IMR-90 (cell line): ENCODE results near the gene PIK3R5. TPM values are rescaled to one million over a fixed set of nuclear protein-coding genes. Genes with fewer than 3 reads are reported as not detected.

ENCODE experiments used
- ATAC-seq: fragments of 200-7000 bp; cut with Tn5 transposase; 2 replicates; pipeline ENCODE4 v1.9.1; 2020; ENCODE audit warnings: low read depth, mild to moderate bottlenecking, moderate library complexity
- BruUV-seq: library from RNA; stranded (reverse); fragments of 400-500 nt; replicated peaks from 2 replicates; lab custom pipeline; 2021; lab: Mats Ljungman, UMichigan
- CTCF ChIA-PET: fragments of 300-600 bp; formaldehyde crosslinking; extraction: SDS; loops from one replicate; lab custom pipeline; 2021; ENCODE audit warnings: antibody characterized with exemption; lab: Yijun Ruan, JAX
- POLR2A ChIA-PET: fragments of 300-600 bp; sonication (Branson Sonifier 250); formaldehyde crosslinking; loops from one replicate; lab custom pipeline; 2022; ENCODE audit warnings: antibody characterized with exemption; ENCODE audit not compliant: unreplicated experiment; lab: Charles Lee
- DNase-seq: peaks from one replicate; pipeline ENCODE4 v3.0.0; 2013
- H2AFZ ChIP-seq: replicated peaks from 2 replicates; pipeline ENCODE3; 2013; ENCODE audit warnings: low read length, mild to moderate bottlenecking; ENCODE audit not compliant: poor library complexity
- H2AK5ac ChIP-seq: 2 replicates; pipeline ENCODE4 v1.6.1; 2013; ENCODE audit warnings: low read depth, low read length, inconsistent platforms
- H2AK9ac ChIP-seq: replicated peaks from 2 replicates; pipeline ENCODE3; 2013; ENCODE audit warnings: mild to moderate bottlenecking, low read depth, low read length, moderate library complexity; ENCODE audit not compliant: poor library complexity
- H2BK120ac ChIP-seq: 2 replicates; pipeline ENCODE4 v1.6.1; 2013; ENCODE audit warnings: low read depth, low read length, inconsistent platforms
- H2BK15ac ChIP-seq: 3 replicates; pipeline ENCODE4 v1.6.1; 2013; ENCODE audit warnings: low read depth, low read length, inconsistent platforms
- H2BK20ac ChIP-seq: 2 replicates; pipeline ENCODE4 v1.6.1; 2013; ENCODE audit warnings: low read depth, mild to moderate bottlenecking, inconsistent platforms, low read length, moderate library complexity
- H2BK5ac ChIP-seq: 2 replicates; pipeline ENCODE4 v1.6.1; 2013; ENCODE audit warnings: mild to moderate bottlenecking, low read depth, low read length, inconsistent platforms; ENCODE audit not compliant: poor library complexity, severe bottlenecking
- H3K14ac ChIP-seq: replicated peaks from 2 replicates; pipeline ENCODE4 v1.6.1; 2013; ENCODE audit warnings: low read depth, low read length, inconsistent platforms
- H3K18ac ChIP-seq: 2 replicates; pipeline ENCODE4 v1.6.1; 2013; ENCODE audit warnings: low read depth, low read length, control low read depth
- H3K23ac ChIP-seq: 2 replicates; pipeline ENCODE4 v1.6.1; 2013; ENCODE audit warnings: low read depth, low read length, inconsistent platforms
- H3K27ac ChIP-seq: 2 replicates; pipeline ENCODE4 v1.5.1; 2013; ENCODE audit warnings: mild to moderate bottlenecking, control low read depth, low read length; ENCODE audit not compliant: insufficient read depth
- H3K27me3 ChIP-seq: 2 replicates; pipeline ENCODE4 v1.6.1; 2013; ENCODE audit warnings: low read length; ENCODE audit not compliant: control insufficient read depth, insufficient read depth
- H3K36me3 ChIP-seq: 2 replicates; pipeline ENCODE4 v1.6.1; 2013; ENCODE audit warnings: low read length, mixed read lengths; ENCODE audit not compliant: control insufficient read depth, insufficient read depth
- H3K4ac ChIP-seq: 2 replicates; pipeline ENCODE4 v1.6.1; 2013; ENCODE audit warnings: low read depth, low read length, inconsistent platforms
- H3K4me1 ChIP-seq: 2 replicates; pipeline ENCODE4 v1.6.1; 2013; ENCODE audit warnings: low read length, mixed read lengths; ENCODE audit not compliant: control insufficient read depth, insufficient read depth
- H3K4me2 ChIP-seq: 2 replicates; pipeline ENCODE4 v1.6.1; 2013; ENCODE audit warnings: low read depth, mild to moderate bottlenecking, control low read depth, low read length, moderate library complexity
- H3K4me3 ChIP-seq: 2 replicates; pipeline ENCODE4 v1.5.1; 2013; ENCODE audit warnings: low read depth, mild to moderate bottlenecking, control low read depth, low read length, moderate library complexity; ENCODE audit not compliant: insufficient read depth
- H3K56ac ChIP-seq: 2 replicates; pipeline ENCODE4 v1.6.1; 2013; ENCODE audit warnings: low read length, inconsistent platforms; ENCODE audit not compliant: insufficient read depth; ENCODE audit errors: extremely low read depth
- H3K79me1 ChIP-seq, 2 experiments: 2 replicates each; pipeline ENCODE4 v1.6.1; 2013; ENCODE audit warnings: low read length in 2 of 2, inconsistent platforms in 1 of 2, low read depth in 1 of 2
- H3K9ac ChIP-seq: 2 replicates; pipeline ENCODE4 v1.6.1; 2013; ENCODE audit warnings: low read depth, low read length, control low read depth
- H3K9me1 ChIP-seq: 2 replicates; pipeline ENCODE4 v1.6.1; 2013; ENCODE audit warnings: low read length, inconsistent platforms; ENCODE audit not compliant: insufficient read depth
- H3K9me3 ChIP-seq: 2 replicates; pipeline ENCODE4 v1.6.1; 2013; ENCODE audit warnings: low read length; ENCODE audit not compliant: control insufficient read depth, insufficient read depth
- H4K20me1 ChIP-seq: 2 replicates; pipeline ENCODE4 v1.6.1; 2013; ENCODE audit warnings: low read length, inconsistent platforms; ENCODE audit not compliant: insufficient read depth
- H4K5ac ChIP-seq: 2 replicates; pipeline ENCODE4 v1.6.1; 2013; ENCODE audit warnings: mild to moderate bottlenecking, low read depth, low read length, control low read depth
- H4K8ac ChIP-seq, 2 experiments: 2 replicates each; pipeline ENCODE4 v1.6.1; 2013; ENCODE audit warnings: low read depth in 2 of 2, low read length in 2 of 2, control low read depth in 1 of 2, inconsistent platforms in 1 of 2
- H4K91ac ChIP-seq: 2 replicates; pipeline ENCODE4 v1.6.1; 2013; ENCODE audit warnings: low read depth, low read length, inconsistent platforms; ENCODE audit not compliant: insufficient read depth
- BHLHE40 ChIP-seq: fragments of 150-350 bp; IDR thresholded peaks from 2 replicates; pipeline ENCODE4 v1.6.1; 2016; ENCODE audit warnings: mild to moderate bottlenecking, low read depth, low read length
- MAFK ChIP-seq: IDR thresholded peaks from 2 replicates; pipeline ENCODE4 v1.6.1; 2012; ENCODE audit warnings: low read depth, low read length, improper control_type of control experiment
- MAZ ChIP-seq: IDR thresholded peaks from 2 replicates; pipeline ENCODE4 v1.6.1; 2012; ENCODE audit warnings: low read depth, mild to moderate bottlenecking, low read length, improper control_type of control experiment, moderate library complexity, borderline replicate concordance
- MXI1 ChIP-seq: IDR thresholded peaks from 2 replicates; pipeline ENCODE4 v1.6.1; 2012; ENCODE audit warnings: low read depth, mild to moderate bottlenecking, low read length, moderate library complexity, borderline replicate concordance
- NFE2L2 ChIP-seq: fragments of 150-350 bp; IDR thresholded peaks from 2 replicates; pipeline ENCODE4 v1.6.1; 2016; ENCODE audit warnings: low read depth, mild to moderate bottlenecking, low read length
- POLR2A ChIP-seq: IDR thresholded peaks from 2 replicates; pipeline ENCODE4 v1.6.1; 2012; ENCODE audit warnings: mild to moderate bottlenecking, low read depth, low read length
- RAD21 ChIP-seq: IDR thresholded peaks from 2 replicates; pipeline ENCODE4 v1.6.1; 2012; ENCODE audit warnings: low read length, improper control_type of control experiment
- SMC3 ChIP-seq: fragments of 150-350 bp; IDR thresholded peaks from 2 replicates; pipeline ENCODE4 v1.6.1; 2016; ENCODE audit warnings: low read depth, mild to moderate bottlenecking, antibody characterized with exemption, low read length, moderate library complexity
- WGBS, 2 experiments: methylation state at CpG; one replicate each; pipeline versions ENCODE4 v1.1.5 to v1.1.7; 2013; ENCODE audit warnings: missing lambda C conversion rate in 2 of 2; ENCODE audit not compliant: insufficient read length in 1 of 2; ENCODE audit errors: extremely low coverage in 2 of 2; 5-methylcytosine and 5-hydroxymethylcytosine counted together
- dilution Hi-C: fragments of 300-500 bp; cut with HindIII; formaldehyde crosslinking; loops from one replicate; pipeline ENCODE4 v1.14.3; 2018; ENCODE audit warnings: low sequenced_read_pairs; ENCODE audit not compliant: unreplicated experiment
- in situ Hi-C: fragments of 300-500 bp; cut with MboI; formaldehyde crosslinking; loops from 3 replicates; pipeline ENCODE4 v1.14.3; 2019; ENCODE audit warnings: low sequenced_read_pairs, inconsistent platforms, mixed read lengths
- intact Hi-C: fragments of 100-400 bp; cut with micrococcal nuclease; formaldehyde crosslinking; loops from 2 replicates; pipeline ENCODE4 v1.10.0; 2022
- polyA plus RNA-seq, 3 experiments: library from polyadenylated mRNA; depleted of rRNA; stranded (reverse); fragments of >200 nt; gene quantifications; 2 replicates each; pipeline ENCODE4 v1.2.3, GENCODE V29; 2012; ENCODE audit warnings: low replicate concordance in 1 of 3
- total RNA-seq: library from RNA; depleted of rRNA; stranded (reverse); fragments of >200 nt; gene quantifications from 2 replicates; pipeline ENCODE4 v1.2.3, GENCODE V29; 2012
- TF ChIP-seq, protein P1 (sequence below): fragments of 150-350 bp; IDR thresholded peaks from 2 replicates; pipeline ENCODE4 v1.6.1; 2017; ENCODE audit warnings: mild to moderate bottlenecking, antibody characterized with exemption, low read length, low read depth
- TF ChIP-seq, protein P2 (sequence below): conservative IDR thresholded peaks from 2 replicates; pipeline ENCODE4 v1.5.1; 2012; ENCODE audit warnings: mild to moderate bottlenecking, low read depth, low read length, improper control_type of control experiment

PIK3R5 gene
- total and polyA plus RNA-seq, 2 of the 4 experiments (the other 2 are of a cell fraction), result not detected

DNA sequence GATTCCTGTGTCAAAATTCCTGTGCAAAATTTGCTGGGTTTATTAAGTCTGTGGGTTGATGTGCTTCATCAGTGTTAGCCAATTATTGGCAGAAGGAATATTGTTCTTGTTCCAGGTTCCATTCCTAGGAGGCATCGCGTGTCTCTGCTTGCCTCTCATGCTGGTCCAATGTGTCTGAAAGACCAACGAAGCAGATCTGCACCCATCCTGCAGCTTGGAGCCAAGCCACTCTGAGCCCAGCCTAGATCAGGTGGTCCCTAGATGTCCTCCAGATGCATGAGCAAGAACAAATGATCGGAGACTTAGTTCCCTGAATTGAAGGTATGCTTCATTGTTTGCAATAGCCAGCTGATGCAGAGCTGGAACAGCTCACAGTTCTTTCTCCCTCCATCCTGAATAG lies 87.5 kb downstream of the PIK3R5 start:
- Histone ChIP-seq H3K14ac (no peak overlapping the region), H3K4ac (no peak overlapping the region), H3K18ac (no peak overlapping the region), H2AK9ac (no peak overlapping the region), H3K9me1 (no peaks in the 10 kb centered on the region), H2AK5ac (no peak overlapping the region), H3K27ac (no peak overlapping the region), H2AFZ (no peak overlapping the region), H3K27me3 (no peaks in the 10 kb centered on the region; the same call in 1 of the 2 replicates), H3K4me2 (no peak overlapping the region), H2BK20ac (no peak overlapping the region), H3K36me3 (no peaks in the 10 kb centered on the region), H3K9me3 (no peaks in the 10 kb centered on the region), H4K20me1 (no peaks in the 10 kb centered on the region), H4K91ac (no peak overlapping the region), H3K9ac (no peak overlapping the region), H3K56ac (no peak overlapping the region), H3K4me1 (no peaks in the 10 kb centered on the region), H3K79me1 (no peaks in the 10 kb centered on the region), H3K23ac (no peak overlapping the region), H4K8ac (no peak overlapping the region), H2BK120ac (no peak overlapping the region), H2BK15ac (no peak overlapping the region), H2BK5ac (no peak overlapping the region), H3K4me3 (no peak overlapping the region), H4K5ac (no peak overlapping the region)
- dilution Hi-C loops, result no loop called here
- BruUV-seq, result no TSS peak
- no peak for DNase-seq
- 63% methylated on average over 3 of the region's 4 CpGs; no CpG with 5 or more reads in 1 of the 2 experiments for WGBS, 2 experiments
- ATAC-seq, result no peak
- ChIA-PET CTCF (interaction anchor here (1.5 kb wide), 1 partner anchor 13 kb away, joined by 3 read pairs; no protein-coding TSS in a partner anchor), POLR2A (no interaction called here)
- no peak for TF ChIP-seq RAD21
- TF ChIP-seq, protein P1, sequence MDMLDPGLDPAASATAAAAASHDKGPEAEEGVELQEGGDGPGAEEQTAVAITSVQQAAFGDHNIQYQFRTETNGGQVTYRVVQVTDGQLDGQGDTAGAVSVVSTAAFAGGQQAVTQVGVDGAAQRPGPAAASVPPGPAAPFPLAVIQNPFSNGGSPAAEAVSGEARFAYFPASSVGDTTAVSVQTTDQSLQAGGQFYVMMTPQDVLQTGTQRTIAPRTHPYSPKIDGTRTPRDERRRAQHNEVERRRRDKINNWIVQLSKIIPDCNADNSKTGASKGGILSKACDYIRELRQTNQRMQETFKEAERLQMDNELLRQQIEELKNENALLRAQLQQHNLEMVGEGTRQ, result no peak
- TF ChIP-seq SMC3, result no peak
- no peak for TF ChIP-seq NFE2L2
- TF ChIP-seq MAFK, result no peak
- TF ChIP-seq BHLHE40, result no peak
- TF ChIP-seq MXI1, result no peak
- TF ChIP-seq, protein P2, sequence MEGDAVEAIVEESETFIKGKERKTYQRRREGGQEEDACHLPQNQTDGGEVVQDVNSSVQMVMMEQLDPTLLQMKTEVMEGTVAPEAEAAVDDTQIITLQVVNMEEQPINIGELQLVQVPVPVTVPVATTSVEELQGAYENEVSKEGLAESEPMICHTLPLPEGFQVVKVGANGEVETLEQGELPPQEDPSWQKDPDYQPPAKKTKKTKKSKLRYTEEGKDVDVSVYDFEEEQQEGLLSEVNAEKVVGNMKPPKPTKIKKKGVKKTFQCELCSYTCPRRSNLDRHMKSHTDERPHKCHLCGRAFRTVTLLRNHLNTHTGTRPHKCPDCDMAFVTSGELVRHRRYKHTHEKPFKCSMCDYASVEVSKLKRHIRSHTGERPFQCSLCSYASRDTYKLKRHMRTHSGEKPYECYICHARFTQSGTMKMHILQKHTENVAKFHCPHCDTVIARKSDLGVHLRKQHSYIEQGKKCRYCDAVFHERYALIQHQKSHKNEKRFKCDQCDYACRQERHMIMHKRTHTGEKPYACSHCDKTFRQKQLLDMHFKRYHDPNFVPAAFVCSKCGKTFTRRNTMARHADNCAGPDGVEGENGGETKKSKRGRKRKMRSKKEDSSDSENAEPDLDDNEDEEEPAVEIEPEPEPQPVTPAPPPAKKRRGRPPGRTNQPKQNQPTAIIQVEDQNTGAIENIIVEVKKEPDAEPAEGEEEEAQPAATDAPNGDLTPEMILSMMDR, result no peak
- TF ChIP-seq MAZ, result no peak
- no peak for TF ChIP-seq POLR2A
- in situ Hi-C loops, result no loop called here
- intact Hi-C loops, result no loop called here
